Type B pancreatic cell (in vitro differentiated cells): ENCODE measurements around the gene CEP57L1. TPM values are rescaled to one million over a fixed set of nuclear protein-coding genes. Genes with fewer than 3 reads are reported as not detected.
A peak's percentile ranks its signal among the peaks of the same experiment; 100 is the strongest.

Source experiments
- DNase-seq: peaks from one replicate; pipeline ENCODE4 v3.0.0; 2021; ENCODE audit warnings: mixed read lengths; ENCODE audit not compliant: unreplicated experiment; ENCODE audit errors: extremely low spot score
- H3K27ac Mint-ChIP-seq: 2 replicates; pipeline ENCODE4 v1.8.0; 2021; ENCODE audit warnings: mild to moderate bottlenecking, mixed read lengths
- H3K27me3 Mint-ChIP-seq: 2 replicates; pipeline ENCODE4 v1.8.0; 2021; ENCODE audit warnings: mixed read lengths
- H3K36me3 Mint-ChIP-seq: 2 replicates; pipeline ENCODE4 v1.8.0; 2021; ENCODE audit warnings: mixed read lengths
- H3K4me1 Mint-ChIP-seq: one replicate; pipeline ENCODE4 v1.8.0; 2021; ENCODE audit warnings: mixed read lengths; ENCODE audit not compliant: unreplicated experiment
- H3K4me3 Mint-ChIP-seq: 2 replicates; pipeline ENCODE4 v1.8.0; 2021; ENCODE audit warnings: mild to moderate bottlenecking, mixed read lengths
- H3K9me3 Mint-ChIP-seq: 2 replicates; pipeline ENCODE4 v1.8.0; 2021; ENCODE audit warnings: mixed read lengths
- long read RNA-seq: library from polyadenylated mRNA; unstranded; transcript quantifications from one replicate; pipeline ENCODE4 v2.0.0, GENCODE V29; 2020
- total RNA-seq: library from RNA; stranded (reverse); gene quantifications from 2 replicates; pipeline ENCODE4 v1.2.1, GENCODE V29; 2021; ENCODE audit warnings: low replicate concordance
- TF ChIP-seq, protein P1 (sequence below): fragments of 200-600 bp; sonication (generic); conservative IDR thresholded peaks from 2 replicates; pipeline ENCODE4 v1.5.0; 2021; ENCODE audit warnings: antibody characterized with exemption, mild to moderate bottlenecking

The CEP57L1 gene
- total RNA-seq = 6.0 and 20.7 TPM in 2 replicates
- long read RNA-seq, partial matches to known transcripts = 2 of 15 reads
- long read RNA-seq, other reads (novel, unspliced or antisense) = 8 of 15 reads

DNA sequence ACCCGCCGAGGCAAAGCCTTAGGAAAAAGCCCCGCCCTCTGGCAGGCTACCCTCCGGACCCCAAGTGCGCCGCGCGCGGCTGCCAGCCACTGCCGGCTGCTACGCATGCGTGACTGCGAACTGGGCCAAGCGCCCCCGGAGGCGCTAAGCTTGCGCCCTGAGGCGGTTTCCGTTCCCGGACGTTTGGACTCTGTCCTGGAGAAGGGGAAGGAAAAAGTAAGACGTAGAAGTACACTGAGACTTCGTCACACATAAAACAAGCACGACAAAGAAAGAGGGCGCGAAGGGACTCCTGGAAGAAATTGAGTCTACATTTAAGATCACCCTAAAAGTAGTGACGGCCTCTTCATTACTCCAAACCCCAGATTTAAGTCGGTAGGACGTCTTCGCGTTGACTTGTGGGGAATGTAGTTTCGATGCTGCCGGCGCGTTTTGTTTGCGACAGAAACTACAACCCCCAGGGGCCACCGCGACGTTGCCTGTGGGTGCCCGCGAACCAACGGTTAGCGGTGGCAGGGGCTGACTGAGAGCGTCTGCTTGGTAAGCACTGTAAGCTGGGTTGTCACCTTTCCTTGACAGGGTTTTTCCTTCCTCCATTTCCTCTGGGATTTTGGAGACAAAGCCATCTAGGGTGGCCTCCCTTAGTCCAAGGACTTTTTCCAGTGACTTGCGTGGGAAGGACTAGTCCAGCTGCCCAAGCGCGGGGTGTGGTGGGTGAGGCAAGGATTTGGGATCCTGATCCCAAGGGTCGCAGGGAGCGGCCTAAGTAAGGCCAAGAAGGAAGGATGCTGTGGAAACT is at the start of gene CEP57L1:
CEP57L1 (plus strand) TSS at position 472 of the 799 bp plus-strand sequence. CDS start 49,715 bp downstream, outside the sequence.
- Mint-ChIP-seq H3K27me3 (no peaks in the 10 kb centered on the region), H3K4me1 (peaks cover 20% of the 10 kb centered on the region), H3K4me3 (peak within 1 kb of the TSS; percentile 97), H3K36me3 (peaks cover 12% of the 10 kb centered on the region), H3K27ac (peak within 1 kb of the TSS; percentile 99), H3K9me3 (no peaks in the 10 kb centered on the region)
- TF ChIP-seq, protein P1, sequence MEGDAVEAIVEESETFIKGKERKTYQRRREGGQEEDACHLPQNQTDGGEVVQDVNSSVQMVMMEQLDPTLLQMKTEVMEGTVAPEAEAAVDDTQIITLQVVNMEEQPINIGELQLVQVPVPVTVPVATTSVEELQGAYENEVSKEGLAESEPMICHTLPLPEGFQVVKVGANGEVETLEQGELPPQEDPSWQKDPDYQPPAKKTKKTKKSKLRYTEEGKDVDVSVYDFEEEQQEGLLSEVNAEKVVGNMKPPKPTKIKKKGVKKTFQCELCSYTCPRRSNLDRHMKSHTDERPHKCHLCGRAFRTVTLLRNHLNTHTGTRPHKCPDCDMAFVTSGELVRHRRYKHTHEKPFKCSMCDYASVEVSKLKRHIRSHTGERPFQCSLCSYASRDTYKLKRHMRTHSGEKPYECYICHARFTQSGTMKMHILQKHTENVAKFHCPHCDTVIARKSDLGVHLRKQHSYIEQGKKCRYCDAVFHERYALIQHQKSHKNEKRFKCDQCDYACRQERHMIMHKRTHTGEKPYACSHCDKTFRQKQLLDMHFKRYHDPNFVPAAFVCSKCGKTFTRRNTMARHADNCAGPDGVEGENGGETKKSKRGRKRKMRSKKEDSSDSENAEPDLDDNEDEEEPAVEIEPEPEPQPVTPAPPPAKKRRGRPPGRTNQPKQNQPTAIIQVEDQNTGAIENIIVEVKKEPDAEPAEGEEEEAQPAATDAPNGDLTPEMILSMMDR = no peak
- DNase-seq = peak; percentile 93

GRCh38 chr6:109048176-109048575 is 47.1 kb upstream of the CEP57L1 start:
- Mint-ChIP-seq H3K9me3 (peaks cover 8% of the 10 kb centered on the region), H3K4me3 (no peak overlapping the region), H3K27ac (no peak overlapping the region), H3K27me3 (no peaks in the 10 kb centered on the region), H3K36me3 (peaks cover 10% of the 10 kb centered on the region), H3K4me1 (peaks cover 11% of the 10 kb centered on the region)
- TF ChIP-seq, protein P1 = no peak
- DNase-seq = no peak

GRCh38 chr6:109048670-109049415 is 46.5 kb upstream of the CEP57L1 start:
- peaks cover 15% of the 10 kb centered on the region for H3K4me1 Mint-ChIP-seq

DNA sequence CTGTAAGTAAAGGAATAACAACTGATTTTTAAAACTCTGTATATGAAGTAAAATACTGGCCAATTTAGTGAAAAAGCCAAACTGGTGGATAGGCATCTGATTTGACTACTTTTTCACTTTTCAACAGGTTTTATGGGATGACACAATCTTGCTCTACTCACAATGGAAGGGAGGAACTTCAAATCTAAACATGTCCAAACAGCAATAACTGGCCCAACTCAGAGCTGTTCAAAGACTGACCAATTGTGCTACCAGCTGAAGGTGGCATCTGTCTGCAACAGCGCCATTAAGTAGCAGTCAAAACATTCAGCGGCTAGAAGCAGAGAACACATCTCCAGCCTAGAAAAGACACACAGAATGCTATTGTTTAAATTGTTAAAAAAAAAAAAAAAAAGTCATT is 45.3 kb upstream of the CEP57L1 start:
- no peaks in the 10 kb centered on the region for H3K27me3 Mint-ChIP-seq
- H3K27ac Mint-ChIP-seq = no peak overlapping the region
- peaks cover 10% of the 10 kb centered on the region for H3K36me3 Mint-ChIP-seq
- peaks cover 7% of the 10 kb centered on the region for H3K9me3 Mint-ChIP-seq
- H3K4me1 Mint-ChIP-seq = peaks cover 15% of the 10 kb centered on the region
- TF ChIP-seq, protein P1 = no peak
- DNase-seq = no peak
- H3K4me3 Mint-ChIP-seq = no peak overlapping the region

More at GRCh38 chr6:109048670-109049415, 46.5 kb upstream of the CEP57L1 start:
- H3K27ac Mint-ChIP-seq = no peak overlapping the region
- no peak overlapping the region for H3K4me3 Mint-ChIP-seq
- no peak for DNase-seq
- TF ChIP-seq, protein P1 = no peak
- no peaks in the 10 kb centered on the region for H3K27me3 Mint-ChIP-seq
- H3K36me3 Mint-ChIP-seq = peaks cover 10% of the 10 kb centered on the region
- H3K9me3 Mint-ChIP-seq = peaks cover 8% of the 10 kb centered on the region

- Mint-ChIP-seq H3K36me3 (peaks cover 6% of the 10 kb centered on the region), H3K27me3 (no peaks in the 10 kb centered on the region), H3K9me3 (peaks cover 2% of the 10 kb centered on the region), H3K27ac (no peak overlapping the region), H3K4me1 (peaks cover 15% of the 10 kb centered on the region), H3K4me3 (no peak overlapping the region)
- DNase-seq = no peak
- TF ChIP-seq, protein P1 = no peak
Observed at GRCh38 chr6:109050447-109051102, 44.7 kb upstream of the CEP57L1 start.
